ENCODE data around the gene SEMA6B. TPM values are rescaled to one million over a fixed set of nuclear protein-coding genes. Genes with fewer than 3 reads are reported as not detected.
"Not testable (repeated sequence)": the region's sequence is repeated elsewhere in the genome, so short reads cannot be mapped to it uniquely, and the experiment has no call there.

SEMA6B gene, protein sequence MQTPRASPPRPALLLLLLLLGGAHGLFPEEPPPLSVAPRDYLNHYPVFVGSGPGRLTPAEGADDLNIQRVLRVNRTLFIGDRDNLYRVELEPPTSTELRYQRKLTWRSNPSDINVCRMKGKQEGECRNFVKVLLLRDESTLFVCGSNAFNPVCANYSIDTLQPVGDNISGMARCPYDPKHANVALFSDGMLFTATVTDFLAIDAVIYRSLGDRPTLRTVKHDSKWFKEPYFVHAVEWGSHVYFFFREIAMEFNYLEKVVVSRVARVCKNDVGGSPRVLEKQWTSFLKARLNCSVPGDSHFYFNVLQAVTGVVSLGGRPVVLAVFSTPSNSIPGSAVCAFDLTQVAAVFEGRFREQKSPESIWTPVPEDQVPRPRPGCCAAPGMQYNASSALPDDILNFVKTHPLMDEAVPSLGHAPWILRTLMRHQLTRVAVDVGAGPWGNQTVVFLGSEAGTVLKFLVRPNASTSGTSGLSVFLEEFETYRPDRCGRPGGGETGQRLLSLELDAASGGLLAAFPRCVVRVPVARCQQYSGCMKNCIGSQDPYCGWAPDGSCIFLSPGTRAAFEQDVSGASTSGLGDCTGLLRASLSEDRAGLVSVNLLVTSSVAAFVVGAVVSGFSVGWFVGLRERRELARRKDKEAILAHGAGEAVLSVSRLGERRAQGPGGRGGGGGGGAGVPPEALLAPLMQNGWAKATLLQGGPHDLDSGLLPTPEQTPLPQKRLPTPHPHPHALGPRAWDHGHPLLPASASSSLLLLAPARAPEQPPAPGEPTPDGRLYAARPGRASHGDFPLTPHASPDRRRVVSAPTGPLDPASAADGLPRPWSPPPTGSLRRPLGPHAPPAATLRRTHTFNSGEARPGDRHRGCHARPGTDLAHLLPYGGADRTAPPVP
- total RNA-seq, result 15.4 TPM

GRCh38 chr19:4559569-4559968 is at the start of gene SEMA6B:
Gene SEMA6B, minus strand, starts transcription at chr19:4559684. Its CDS starts 1,227 bp downstream, at chr19:4558457.
- DNase-seq, result no peak

DNA sequence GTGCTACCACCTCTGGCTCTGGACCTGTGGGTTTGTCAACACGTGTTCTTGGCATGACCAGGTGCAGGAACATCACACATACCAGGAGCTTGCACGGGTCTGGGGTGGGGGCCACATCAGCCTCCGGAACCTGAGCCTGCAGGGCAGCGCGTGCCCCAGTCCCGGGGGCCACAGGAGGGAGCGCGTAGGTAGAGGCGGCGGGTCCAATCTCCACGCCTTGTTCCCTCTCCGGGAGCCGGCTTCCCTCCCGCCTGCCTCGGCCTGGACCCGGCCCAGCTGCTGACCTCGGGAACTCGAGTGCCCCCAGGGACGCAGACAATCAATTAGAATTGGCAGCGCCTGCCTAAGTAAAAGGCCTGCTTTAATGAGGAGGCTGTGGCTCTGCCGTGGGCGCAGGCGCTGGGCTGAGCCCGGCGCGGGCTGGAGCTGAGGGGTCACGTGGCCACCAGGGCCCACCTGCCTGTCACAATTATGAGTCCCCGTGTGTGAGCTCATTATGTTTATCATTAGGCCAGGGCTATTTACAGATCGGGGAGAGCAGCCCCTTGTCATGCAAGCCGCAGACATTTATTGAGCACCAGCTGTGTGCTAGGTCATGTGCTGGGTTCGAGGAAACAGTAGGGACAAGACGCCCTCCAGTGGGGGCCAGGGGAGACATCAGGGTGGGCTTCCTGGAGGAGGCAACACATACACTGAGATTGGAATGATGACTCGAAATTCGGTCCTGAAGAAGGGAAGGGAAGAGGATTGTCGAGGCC is 47.6 kb upstream of the SEMA6B start:
- DNase-seq, result peak; percentile 87

DNA sequence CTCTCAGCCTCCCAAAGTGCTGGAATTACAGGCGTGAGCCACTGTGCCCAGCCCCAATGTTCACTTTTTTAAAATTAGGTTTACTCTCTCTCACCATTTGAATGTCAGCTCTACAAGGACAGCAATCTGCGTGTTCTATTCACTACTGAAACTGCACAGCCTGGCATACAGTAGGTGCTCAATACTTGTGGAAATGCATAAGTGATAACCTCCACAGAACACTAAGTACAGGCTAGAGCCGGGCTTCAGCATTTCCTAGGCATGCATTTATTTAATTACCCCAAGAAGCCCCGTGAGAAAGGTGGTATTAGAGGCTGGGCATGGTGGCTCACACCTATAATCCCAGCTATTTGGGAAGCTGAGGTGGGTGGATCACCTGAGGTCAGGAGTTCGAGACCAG is 46.7 kb upstream of the SEMA6B start:
- DNase-seq, result no peak

GRCh38 chr19:4604912-4605311 is 45.4 kb upstream of the SEMA6B start:
- no peak for DNase-seq

- no peak for DNase-seq
Observed at GRCh38 chr19:4602915-4603314, 43.4 kb upstream of the SEMA6B start.

- DNase-seq, result no peak
Observed at GRCh38 chr19:4602173-4602788, 42.8 kb upstream of the SEMA6B start.

DNA sequence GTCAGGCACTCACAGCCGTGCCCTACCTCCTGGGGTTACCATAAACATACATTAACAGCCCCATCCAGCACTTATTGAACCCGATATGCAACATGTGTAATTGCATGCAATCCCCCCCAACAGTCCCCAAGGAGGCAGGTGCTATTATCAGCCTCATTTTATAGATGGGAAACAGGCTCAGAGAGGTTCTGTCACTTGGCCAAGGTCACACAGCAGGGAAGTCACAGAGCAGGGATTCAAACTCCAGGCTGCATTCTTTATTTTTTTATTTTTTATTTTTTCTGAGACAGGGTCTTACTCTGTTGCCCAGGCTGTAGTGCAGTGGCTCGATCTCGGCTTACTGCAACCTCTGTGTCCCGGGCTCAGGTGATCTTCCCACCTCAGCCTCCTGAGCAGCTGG is 41.4 kb upstream of the SEMA6B start:
- DNase-seq, result no peak

DNA sequence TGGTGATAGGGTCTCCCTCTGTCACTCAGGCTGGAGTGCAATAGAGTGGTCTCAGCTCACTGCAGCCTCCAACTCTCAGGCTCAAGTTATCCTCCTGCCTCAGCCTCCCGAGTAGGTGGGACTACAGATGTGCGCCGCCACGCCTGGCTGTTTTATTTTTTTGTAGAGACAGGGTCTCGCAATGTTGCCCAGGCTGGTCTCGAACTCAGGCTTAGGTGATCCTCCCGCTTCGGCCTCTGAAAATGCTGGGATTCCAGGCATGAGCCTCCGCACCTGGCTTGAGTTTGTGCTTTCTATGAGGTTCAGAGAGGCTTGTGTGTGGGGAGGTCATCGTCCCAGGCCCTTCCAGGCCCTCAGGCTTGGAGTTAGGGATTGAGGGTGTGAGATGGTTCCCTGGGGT is 40.6 kb upstream of the SEMA6B start:
- no peak for DNase-seq

DNA sequence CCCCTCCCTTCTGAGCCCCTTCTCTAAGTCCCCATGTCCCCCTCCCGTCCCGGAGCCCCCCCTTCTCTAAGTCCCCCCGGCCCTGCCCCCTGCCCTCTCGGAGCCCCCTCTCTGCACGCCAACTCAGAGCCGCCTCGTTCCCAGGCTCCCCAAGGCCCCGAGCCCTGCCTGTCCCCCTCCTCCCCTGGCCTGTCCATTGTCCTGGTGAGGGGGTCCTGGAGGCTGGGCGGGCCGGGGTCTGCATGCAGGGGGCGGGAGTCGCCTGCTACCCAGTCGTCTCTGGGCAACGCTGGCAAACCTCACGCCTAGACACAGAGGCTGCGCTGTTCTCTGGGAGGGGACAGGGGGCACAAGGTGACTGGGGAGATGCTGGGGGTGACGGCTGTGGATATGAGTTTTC is 39.2 kb upstream of the SEMA6B start:
- no peak for DNase-seq

DNA sequence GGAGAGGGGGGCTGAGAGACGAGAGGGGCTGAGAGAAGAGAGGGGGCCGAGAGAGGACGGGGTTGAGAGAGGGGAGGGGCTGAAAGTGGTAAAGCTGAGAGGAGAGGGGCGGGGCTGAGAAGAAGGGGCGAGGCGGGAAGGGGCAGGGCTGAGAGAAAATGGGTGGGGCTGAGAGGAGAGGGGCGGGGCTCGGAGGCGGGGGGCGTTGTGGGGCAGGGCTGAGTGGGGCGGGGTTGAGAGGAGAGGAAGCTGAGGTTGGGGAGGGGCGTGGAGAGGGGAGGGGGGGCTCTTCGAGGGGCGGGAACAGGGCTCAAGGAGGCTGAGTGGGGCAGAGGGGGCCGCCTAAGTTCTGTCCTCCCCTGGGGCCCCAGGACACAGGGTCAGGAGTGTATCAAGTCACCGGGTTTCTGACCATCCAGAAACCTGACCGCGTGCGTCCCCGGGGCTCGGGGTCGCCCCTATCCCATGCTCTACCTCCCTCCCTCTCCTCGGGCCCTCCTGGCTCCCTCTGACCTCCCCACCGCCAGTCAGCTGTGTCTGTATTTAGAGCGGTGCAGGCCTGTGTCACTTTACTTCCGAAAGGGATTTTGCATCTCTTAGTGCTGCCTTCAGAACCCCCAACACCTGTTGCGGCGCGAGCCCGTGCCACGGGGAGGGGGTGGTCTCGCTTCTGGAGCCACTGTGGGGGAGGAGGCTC is 38.6 kb upstream of the SEMA6B start:
- peak; percentile 86 for DNase-seq

- DNase-seq, result no peak
Observed at GRCh38 chr19:4597278-4597974, 37.9 kb upstream of the SEMA6B start.

DNA sequence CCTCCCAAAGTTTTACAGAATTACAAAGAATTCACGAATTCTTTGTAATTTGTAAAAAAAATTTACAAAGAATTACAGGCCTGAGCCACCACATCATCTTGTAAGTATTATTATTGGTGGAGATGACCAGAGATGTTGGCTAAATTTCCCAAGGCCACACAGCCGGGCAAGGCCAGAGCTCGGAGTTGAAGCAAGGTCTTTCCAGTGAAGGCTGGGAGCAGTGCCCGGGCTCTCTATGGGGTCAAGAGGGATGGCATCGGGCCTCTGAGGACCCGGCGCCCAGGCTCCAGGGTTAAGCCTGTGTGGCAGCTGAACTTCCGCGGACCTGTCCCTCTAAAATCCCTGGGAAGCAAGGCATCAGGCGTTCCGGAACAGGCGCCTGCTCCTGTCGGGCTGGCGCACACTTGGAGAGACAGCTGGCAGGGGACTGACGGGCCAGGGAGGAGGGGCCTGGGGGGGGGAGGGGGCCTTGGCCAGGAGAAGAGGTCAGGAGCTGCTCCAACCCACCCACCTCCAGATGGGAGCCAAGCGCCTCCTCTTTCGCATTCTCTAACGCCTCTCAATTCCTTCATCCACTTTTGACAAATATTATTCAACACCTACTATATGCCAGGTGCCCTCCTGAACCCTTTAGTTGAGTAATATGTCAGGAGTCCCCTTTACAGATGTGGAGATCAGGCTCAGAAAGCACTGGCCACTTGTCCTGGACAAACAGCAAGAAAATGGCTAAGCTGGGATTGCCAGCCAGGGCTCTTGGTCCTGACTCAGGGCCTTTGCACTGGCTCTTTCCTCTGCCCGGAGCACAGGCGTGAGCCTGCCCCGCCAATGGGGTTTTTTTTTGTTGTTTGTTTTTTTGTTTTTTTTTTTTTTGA is 36.8 kb upstream of the SEMA6B start:
- peak; percentile 85 for DNase-seq

- not testable (repeated sequence) for DNase-seq
Observed at GRCh38 chr19:4595158-4595557, 35.7 kb upstream of the SEMA6B start.

GRCh38 chr19:4594201-4594600 is 34.7 kb upstream of the SEMA6B start:
- DNase-seq, result no peak

DNA sequence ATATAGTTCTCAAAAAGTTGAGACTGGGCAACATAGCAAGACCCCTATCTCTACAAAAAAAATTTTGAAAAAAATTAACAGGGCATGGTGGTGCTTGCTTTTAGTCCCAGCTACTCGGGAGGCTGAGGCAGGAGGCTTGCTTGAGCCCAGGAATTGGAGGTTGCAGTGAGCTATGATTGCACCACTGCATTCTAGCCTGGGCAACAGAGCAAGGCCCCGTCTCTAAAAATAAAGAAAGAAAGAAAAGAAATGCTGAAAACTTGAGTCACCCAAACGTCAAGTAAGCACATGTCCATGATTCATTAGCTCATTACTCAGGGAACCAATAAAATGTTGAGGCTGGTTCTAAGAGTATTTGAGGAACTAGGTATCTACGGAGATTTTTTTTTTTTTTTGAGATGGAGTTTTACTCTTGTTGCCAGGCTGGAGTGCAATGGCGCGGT is 33.9 kb upstream of the SEMA6B start:
- no peak for DNase-seq

GRCh38 chr19:4592445-4592844 is 33.0 kb upstream of the SEMA6B start:
- DNase-seq, result no peak

DNA sequence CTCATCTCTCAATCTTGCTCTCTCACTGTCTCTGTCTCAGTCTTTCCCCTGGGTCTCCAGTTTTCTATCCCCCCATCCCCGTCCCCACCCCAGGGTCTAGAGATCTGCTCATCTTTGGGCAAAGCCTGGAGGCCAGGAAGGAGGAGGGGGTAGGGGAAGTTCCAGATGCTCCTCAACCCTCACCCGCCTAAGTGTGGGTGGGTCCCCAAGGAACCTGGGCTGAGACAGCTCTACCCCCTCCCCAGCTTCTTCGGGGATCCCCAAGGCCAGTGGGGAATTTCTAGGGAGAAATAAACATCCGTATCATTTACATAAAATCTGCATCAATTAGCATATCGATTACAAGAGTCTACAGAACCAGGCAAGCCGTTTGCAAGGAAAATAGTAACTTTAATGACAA is 31.8 kb upstream of the SEMA6B start:
- DNase-seq, result no peak

DNA sequence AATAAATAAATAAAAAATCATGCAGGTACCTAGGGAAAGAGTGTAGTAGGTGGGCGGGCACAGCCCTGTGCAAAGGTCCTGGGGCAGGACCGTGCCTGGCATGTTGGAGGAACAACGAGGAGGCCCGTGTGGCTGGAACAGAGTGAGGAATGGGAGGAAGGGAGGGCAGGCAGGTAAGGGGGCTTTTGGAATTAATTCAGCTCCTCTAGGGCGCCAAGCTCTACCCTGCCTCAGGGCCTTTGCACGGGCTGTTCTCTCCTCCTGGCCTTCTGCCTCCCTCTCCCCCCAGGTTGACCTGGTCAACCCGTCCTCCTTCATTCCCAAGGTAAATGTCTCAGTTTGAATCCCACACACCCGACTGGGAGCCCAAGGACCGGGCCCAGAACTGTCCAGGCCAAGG is 31.1 kb upstream of the SEMA6B start:
- no peak for DNase-seq

- no peak for DNase-seq
Observed at GRCh38 chr19:4589579-4590410, 30.3 kb upstream of the SEMA6B start.

Measured in tongue (tissue), 2 donors.